Measurements from ENCODE around the gene NRDC.

NRDC gene

GRCh38 chr1:51754666-51755065 is 123.9 kb downstream of the NRDC start:
- no peak for DNase-seq

GRCh38 chr1:51753969-51754368 is 124.6 kb downstream of the NRDC start:
- no peak for DNase-seq

GRCh38 chr1:51752073-51752948 is 126.2 kb downstream of the NRDC start:
- peak; percentile 21 for DNase-seq

- DNase-seq = no peak
Measured at GRCh38 chr1:51750729-51751128, 127.8 kb downstream of the NRDC start.

- no peak for DNase-seq
Measured at GRCh38 chr1:51750218-51750617, 128.3 kb downstream of the NRDC start.

GRCh38 chr1:51749151-51749550 is 129.4 kb downstream of the NRDC start:
- DNase-seq = no peak

- no peak for DNase-seq
Measured at GRCh38 chr1:51745304-51745570, 133.3 kb downstream of the NRDC start.

GRCh38 chr1:51744506-51745303 is 133.8 kb downstream of the NRDC start:
- DNase-seq = peak; percentile 84

- no peak for DNase-seq
Measured at GRCh38 chr1:51741121-51741681, 137.3 kb downstream of the NRDC start.

- no peak for DNase-seq
Measured at GRCh38 chr1:51740652-51741051, 137.9 kb downstream of the NRDC start.
